Coronary artery (tissue), 2 donors: ENCODE measurements around the gene SBSN.

Experiments
- DNase-seq: peaks from one replicate; pipeline ENCODE4 v3.0.0-alpha.2; 2017; ENCODE audit warnings: low spot score
- H3K27ac ChIP-seq, 2 donors: fragments of 200-600 bp; sonication (generic); one replicate each; pipeline ENCODE4 v1.5.1; 2016 to 2019
- H3K4me3 ChIP-seq: fragments of 200-600 bp; sonication (generic); 2 replicates; pipeline ENCODE4 v1.5.1; 2016; ENCODE audit warnings: mild to moderate bottlenecking, moderate library complexity
- TF ChIP-seq, protein P1 (sequence below): fragments of 200-600 bp; sonication (generic); IDR thresholded peaks from one replicate; pipeline ENCODE4 v1.5.1; 2019; ENCODE audit warnings: antibody characterized with exemption

The SBSN gene

GRCh38 chr19:35502751-35503150, 25.4 kb downstream of the SBSN start:
- TF ChIP-seq, protein P1, sequence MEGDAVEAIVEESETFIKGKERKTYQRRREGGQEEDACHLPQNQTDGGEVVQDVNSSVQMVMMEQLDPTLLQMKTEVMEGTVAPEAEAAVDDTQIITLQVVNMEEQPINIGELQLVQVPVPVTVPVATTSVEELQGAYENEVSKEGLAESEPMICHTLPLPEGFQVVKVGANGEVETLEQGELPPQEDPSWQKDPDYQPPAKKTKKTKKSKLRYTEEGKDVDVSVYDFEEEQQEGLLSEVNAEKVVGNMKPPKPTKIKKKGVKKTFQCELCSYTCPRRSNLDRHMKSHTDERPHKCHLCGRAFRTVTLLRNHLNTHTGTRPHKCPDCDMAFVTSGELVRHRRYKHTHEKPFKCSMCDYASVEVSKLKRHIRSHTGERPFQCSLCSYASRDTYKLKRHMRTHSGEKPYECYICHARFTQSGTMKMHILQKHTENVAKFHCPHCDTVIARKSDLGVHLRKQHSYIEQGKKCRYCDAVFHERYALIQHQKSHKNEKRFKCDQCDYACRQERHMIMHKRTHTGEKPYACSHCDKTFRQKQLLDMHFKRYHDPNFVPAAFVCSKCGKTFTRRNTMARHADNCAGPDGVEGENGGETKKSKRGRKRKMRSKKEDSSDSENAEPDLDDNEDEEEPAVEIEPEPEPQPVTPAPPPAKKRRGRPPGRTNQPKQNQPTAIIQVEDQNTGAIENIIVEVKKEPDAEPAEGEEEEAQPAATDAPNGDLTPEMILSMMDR: no peak

GRCh38 chr19:35501684-35502083, 26.4 kb downstream of the SBSN start:
- no peak for DNase-seq
- TF ChIP-seq, protein P1: no peak
- Histone ChIP-seq H3K27ac (no peak overlapping the region), H3K4me3 (no peak overlapping the region)

More at GRCh38 chr19:35502751-35503150, 25.4 kb downstream of the SBSN start:
- no peak overlapping the region for H3K4me3 ChIP-seq
- no peak for DNase-seq
- H3K27ac ChIP-seq: no peak overlapping the region

- H3K4me3 ChIP-seq: no peak overlapping the region
- no peak overlapping the region for H3K27ac ChIP-seq
- DNase-seq: no peak
- TF ChIP-seq, protein P1: no peak
Observed at GRCh38 chr19:35500611-35501010, 27.5 kb downstream of the SBSN start.

GRCh38 chr19:35498984-35499527, 29.1 kb downstream of the SBSN start:
- Histone ChIP-seq H3K4me3 (no peak overlapping the region), H3K27ac (no peak overlapping the region)
- DNase-seq: no peak
- TF ChIP-seq, protein P1: no peak

- TF ChIP-seq, protein P1: no peak
- Histone ChIP-seq H3K4me3 (no peak overlapping the region), H3K27ac (no peak overlapping the region)
- DNase-seq: no peak
Observed at GRCh38 chr19:35498220-35498619, 29.9 kb downstream of the SBSN start.

DNA sequence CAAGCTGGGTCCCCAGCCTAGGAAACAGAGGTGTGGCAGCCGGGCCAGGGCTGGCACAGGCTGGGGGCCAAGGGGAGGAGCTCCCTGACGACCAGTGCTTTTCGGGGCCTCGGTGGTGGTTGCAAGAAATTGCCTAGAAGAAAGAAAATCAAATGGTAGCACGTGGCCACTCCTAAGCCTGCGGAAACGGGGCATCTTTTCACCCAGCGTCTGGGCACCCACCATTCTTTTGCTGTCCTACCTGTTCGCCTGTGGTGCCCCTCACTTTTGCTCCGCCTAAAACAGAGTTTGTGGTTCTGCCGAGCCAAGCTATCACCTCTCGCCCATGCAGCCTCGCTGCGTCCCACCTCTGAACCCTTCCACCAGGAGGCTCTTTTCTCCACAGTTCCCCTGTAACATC, 30.7 kb downstream of the SBSN start:
- TF ChIP-seq, protein P1: no peak
- DNase-seq: no peak
- no peak overlapping the region for H3K4me3 ChIP-seq
- H3K27ac ChIP-seq: no peak overlapping the region

GRCh38 chr19:35495107-35496064, 32.7 kb downstream of the SBSN start:
- no peak overlapping the region for H3K27ac ChIP-seq
- TF ChIP-seq, protein P1: peak; percentile 98
- no peak overlapping the region for H3K4me3 ChIP-seq
- no peak for DNase-seq
